ENCODE data around the gene ATG9B.

Gene ATG9B

DNA sequence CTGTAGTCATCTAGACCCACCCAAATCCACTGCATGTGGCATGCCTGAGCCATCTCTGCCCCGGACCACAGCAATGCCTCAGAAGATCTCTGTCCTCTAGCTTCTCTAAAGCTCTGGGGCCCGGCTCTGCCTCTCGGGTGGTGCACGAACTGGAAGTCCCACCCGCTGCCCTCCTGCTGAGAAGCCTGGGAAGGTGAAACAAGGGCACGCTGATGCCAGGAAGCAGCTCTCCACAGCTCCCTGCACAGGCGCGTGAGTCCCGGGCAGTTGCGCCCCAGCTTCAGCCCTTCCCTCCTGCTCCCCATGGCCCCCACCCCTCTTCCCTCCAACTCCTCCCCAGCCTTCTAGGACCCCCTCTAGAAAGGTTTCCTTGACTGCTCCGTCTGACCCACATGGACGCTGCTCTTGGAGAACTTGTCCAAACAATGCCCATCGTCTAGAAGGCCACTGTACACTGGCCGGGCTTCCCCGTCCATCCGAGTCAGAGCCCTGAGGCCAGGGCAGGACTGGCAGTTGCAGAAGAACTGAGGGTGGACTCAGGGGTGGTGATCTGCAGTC, 58.9 kb downstream of the ATG9B start (continued):
- no peak for TF ChIP-seq ZNF501 (tag by site-specific recombination; IDR thresholded peaks at IDR 0.05)
- TF ChIP-seq, protein P1, sequence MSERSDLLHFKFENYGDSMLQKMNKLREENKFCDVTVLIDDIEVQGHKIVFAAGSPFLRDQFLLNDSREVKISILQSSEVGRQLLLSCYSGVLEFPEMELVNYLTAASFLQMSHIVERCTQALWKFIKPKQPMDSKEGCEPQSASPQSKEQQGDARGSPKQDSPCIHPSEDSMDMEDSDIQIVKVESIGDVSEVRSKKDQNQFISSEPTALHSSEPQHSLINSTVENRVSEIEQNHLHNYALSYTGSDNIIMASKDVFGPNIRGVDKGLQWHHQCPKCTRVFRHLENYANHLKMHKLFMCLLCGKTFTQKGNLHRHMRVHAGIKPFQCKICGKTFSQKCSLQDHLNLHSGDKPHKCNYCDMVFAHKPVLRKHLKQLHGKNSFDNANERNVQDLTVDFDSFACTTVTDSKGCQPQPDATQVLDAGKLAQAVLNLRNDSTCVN (tag by site-specific recombination; optimal IDR thresholded peaks at IDR 0.05): no peak
- 0 out of 2 replicates have a peak, but pooled peaks have one; percentile 12 for TF ChIP-seq KLF1 (tag by site-specific recombination; IDR thresholded peaks at IDR 0.05)
- TF ChIP-seq PRDM6 (tag by site-specific recombination; IDR thresholded peaks at IDR 0.05): no peak

Data from HEK293 (cell line).